ENCODE data around the gene SMYD3.

Gene SMYD3

DNA sequence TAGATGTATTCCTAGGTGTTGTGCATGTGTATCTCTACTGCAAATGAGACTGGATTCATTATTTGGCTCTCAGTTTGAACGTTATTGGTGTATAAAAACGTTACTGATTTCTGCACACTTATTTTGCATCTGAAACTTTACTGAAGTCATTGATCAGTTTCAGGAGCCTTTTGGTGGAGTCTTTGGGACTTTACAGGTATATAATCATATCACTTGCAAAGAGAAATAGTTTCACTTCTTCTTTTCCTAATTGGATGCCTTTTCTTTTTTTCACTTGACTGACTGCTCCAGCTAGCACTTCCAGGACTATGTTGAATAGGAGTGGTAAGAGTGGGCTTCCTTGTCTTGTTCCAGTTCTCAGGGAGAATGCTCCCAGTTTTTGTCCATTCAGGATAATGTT is 252.2 kb downstream of the SMYD3 start:
- Histone ChIP-seq H3K4me3 (ENCODE audit: low read depth, low read length) (no peak overlapping the region), H3K4me1 (ENCODE audit: control insufficient read depth, insufficient read depth, low read length) (no peaks in the 10 kb centered on the region), H3K9me3 (ENCODE audit: control insufficient read depth, insufficient read depth, low read depth, low read length) (no peaks in the 10 kb centered on the region), H3K27ac (ENCODE audit: extremely low read depth, low read depth, low read length) (no peak overlapping the region), H3K36me3 (ENCODE audit: control insufficient read depth in 2 of 2, insufficient read depth in 1 of 2, low read length in 2 of 2) (no peaks in the 10 kb centered on the region)
- TF ChIP-seq SCRT1 (tag by site-specific recombination; IDR thresholded peaks at IDR 0.05; ENCODE audit: borderline replicate concordance), result no peak
- TF ChIP-seq HOXA7 (CRISPR knock-in tag; IDR thresholded peaks at IDR 0.05; ENCODE audit: borderline replicate concordance), result no peak
- TF ChIP-seq ZNF48 (tag by site-specific recombination; IDR thresholded peaks at IDR 0.05), result no peak
- TF ChIP-seq, protein P1, sequence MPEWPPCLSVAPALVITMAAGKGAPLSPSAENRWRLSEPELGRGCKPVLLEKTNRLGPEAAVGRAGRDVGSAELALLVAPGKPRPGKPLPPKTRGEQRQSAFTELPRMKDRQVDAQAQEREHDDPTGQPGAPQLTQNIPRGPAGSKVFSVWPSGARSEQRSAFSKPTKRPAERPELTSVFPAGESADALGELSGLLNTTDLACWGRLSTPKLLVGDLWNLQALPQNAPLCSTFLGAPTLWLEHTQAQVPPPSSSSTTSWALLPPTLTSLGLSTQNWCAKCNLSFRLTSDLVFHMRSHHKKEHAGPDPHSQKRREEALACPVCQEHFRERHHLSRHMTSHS (tag by site-specific recombination; IDR thresholded peaks at IDR 0.05), result no peak
- TF ChIP-seq MEIS1 (CRISPR knock-in tag; IDR thresholded peaks at IDR 0.05; ENCODE audit: borderline replicate concordance), result no peak
- no peak for TF ChIP-seq OSR2 (tag by site-specific recombination; IDR thresholded peaks at IDR 0.05)
- TF ChIP-seq ZNF114 (tag by site-specific recombination; IDR thresholded peaks at IDR 0.05), result no peak
- TF ChIP-seq GLIS2 (tag by site-specific recombination; IDR thresholded peaks at IDR 0.05), result no peak
- no peak for TF ChIP-seq KLF9 (tag by site-specific recombination; IDR thresholded peaks at IDR 0.05; ENCODE audit: low read depth)
- CTCF ChIA-PET, result no interaction called here
- POLR2A ChIA-PET, result no interaction called here

DNA sequence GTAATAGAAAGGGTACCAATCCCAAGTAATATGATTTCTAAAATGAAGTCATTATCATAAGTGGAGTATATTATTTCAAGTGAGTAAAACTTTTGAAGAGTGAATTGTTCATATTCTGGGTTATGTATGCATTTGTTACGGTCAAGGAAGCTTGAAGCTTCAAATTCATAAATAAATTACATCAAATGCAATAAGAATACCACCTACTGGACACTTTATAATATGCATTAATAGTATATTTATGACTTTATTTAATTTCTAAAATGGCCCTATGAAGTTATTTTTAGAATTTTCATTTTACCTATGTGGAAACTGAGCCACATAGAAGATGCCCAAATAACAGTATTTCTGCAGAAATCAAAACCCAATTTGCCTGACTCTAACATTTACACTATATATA is 260.6 kb downstream of the SMYD3 start:
- Histone ChIP-seq H3K36me3 (ENCODE audit: control insufficient read depth in 2 of 2, insufficient read depth in 1 of 2, low read length in 2 of 2) (no peaks in the 10 kb centered on the region), H3K4me3 (ENCODE audit: low read depth, low read length) (no peak overlapping the region), H3K9me3 (ENCODE audit: control insufficient read depth, insufficient read depth, low read depth, low read length) (no peaks in the 10 kb centered on the region), H3K4me1 (ENCODE audit: control insufficient read depth, insufficient read depth, low read length) (no peaks in the 10 kb centered on the region), H3K27ac (ENCODE audit: extremely low read depth, low read depth, low read length) (no peak overlapping the region)
- TF ChIP-seq ZNF146 (tag by site-specific recombination; IDR thresholded peaks at IDR 0.05) (no peak), ZNF791 (tag by site-specific recombination; IDR thresholded peaks at IDR 0.05) (no peak), ZNF157 (tag by site-specific recombination; IDR thresholded peaks at IDR 0.05) (no peak), ZNF112 (tag by site-specific recombination; IDR thresholded peaks at IDR 0.05) (no peak), IKZF3 (tag by site-specific recombination; IDR thresholded peaks at IDR 0.05) (no peak), ZNF433 (tag by site-specific recombination; IDR thresholded peaks at IDR 0.05; ENCODE audit: low read depth) (no peak), ZSCAN23 (tag by site-specific recombination; IDR thresholded peaks at IDR 0.05) (no peak)
- TF ChIP-seq, protein P2, sequence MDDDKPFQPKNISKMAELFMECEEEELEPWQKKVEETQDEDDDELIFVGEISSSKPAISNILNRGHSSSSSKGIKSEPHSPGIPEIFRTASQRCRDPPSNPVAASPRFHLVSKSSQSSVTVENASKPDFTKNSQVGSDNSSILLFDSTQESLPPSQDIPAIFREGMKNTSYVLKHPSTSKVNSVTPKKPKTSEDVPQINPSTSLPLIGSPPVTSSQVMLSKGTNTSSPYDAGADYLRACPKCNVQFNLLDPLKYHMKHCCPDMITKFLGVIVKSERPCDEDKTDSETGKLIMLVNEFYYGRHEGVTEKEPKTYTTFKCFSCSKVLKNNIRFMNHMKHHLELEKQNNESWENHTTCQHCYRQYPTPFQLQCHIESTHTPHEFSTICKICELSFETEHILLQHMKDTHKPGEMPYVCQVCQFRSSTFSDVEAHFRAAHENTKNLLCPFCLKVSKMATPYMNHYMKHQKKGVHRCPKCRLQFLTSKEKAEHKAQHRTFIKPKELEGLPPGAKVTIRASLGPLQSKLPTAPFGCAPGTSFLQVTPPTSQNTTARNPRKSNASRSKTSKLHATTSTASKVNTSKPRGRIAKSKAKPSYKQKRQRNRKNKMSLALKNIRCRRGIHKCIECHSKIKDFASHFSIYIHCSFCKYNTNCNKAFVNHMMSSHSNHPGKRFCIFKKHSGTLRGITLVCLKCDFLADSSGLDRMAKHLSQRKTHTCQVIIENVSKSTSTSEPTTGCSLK (tag by site-specific recombination; IDR thresholded peaks at IDR 0.05), result no peak
- TF ChIP-seq, protein P3, sequence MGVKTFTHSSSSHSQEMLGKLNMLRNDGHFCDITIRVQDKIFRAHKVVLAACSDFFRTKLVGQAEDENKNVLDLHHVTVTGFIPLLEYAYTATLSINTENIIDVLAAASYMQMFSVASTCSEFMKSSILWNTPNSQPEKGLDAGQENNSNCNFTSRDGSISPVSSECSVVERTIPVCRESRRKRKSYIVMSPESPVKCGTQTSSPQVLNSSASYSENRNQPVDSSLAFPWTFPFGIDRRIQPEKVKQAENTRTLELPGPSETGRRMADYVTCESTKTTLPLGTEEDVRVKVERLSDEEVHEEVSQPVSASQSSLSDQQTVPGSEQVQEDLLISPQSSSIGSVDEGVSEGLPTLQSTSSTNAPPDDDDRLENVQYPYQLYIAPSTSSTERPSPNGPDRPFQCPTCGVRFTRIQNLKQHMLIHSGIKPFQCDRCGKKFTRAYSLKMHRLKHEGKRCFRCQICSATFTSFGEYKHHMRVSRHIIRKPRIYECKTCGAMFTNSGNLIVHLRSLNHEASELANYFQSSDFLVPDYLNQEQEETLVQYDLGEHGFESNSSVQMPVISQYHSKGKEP (tag by site-specific recombination; IDR thresholded peaks at IDR 0.05), result no peak
- TF ChIP-seq, protein P4, sequence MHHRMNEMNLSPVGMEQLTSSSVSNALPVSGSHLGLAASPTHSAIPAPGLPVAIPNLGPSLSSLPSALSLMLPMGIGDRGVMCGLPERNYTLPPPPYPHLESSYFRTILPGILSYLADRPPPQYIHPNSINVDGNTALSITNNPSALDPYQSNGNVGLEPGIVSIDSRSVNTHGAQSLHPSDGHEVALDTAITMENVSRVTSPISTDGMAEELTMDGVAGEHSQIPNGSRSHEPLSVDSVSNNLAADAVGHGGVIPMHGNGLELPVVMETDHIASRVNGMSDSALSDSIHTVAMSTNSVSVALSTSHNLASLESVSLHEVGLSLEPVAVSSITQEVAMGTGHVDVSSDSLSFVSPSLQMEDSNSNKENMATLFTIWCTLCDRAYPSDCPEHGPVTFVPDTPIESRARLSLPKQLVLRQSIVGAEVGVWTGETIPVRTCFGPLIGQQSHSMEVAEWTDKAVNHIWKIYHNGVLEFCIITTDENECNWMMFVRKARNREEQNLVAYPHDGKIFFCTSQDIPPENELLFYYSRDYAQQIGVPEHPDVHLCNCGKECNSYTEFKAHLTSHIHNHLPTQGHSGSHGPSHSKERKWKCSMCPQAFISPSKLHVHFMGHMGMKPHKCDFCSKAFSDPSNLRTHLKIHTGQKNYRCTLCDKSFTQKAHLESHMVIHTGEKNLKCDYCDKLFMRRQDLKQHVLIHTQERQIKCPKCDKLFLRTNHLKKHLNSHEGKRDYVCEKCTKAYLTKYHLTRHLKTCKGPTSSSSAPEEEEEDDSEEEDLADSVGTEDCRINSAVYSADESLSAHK (tag by site-specific recombination; IDR thresholded peaks at IDR 0.05), result no peak
- ChIA-PET POLR2A (no interaction called here), CTCF (no interaction called here)
